ENCODE measurements around the gene AXDND1.

AXDND1 gene

GRCh38 chr1:179529482-179530195, 163.9 kb downstream of the AXDND1 start:
- H3K9me3 ChIP-seq (ENCODE audit: insufficient read depth, low read length) = no peaks in the 10 kb centered on the region
- no peaks in the 10 kb centered on the region for H4K20me1 ChIP-seq (ENCODE audit: insufficient read depth, low read length)
- no peak overlapping the region for H2AFZ ChIP-seq (ENCODE audit: low read depth, low read length)
- no peaks in the 10 kb centered on the region for H3K36me3 ChIP-seq (replicated peaks; ENCODE audit: low read depth, low read length)
- no peak overlapping the region for H3K27ac ChIP-seq (ENCODE audit: low read length)
- no peaks in the 10 kb centered on the region for H3K4me1 ChIP-seq (ENCODE audit: low read length)
- H3K4me3 ChIP-seq (ENCODE audit: low read length) = no peak overlapping the region
- TF ChIP-seq EZH2phosphoT487 (IDR thresholded peaks at IDR 0.05; ENCODE audit: low read depth) (no peak), CTCF (IDR thresholded peaks at IDR 0.05; ENCODE audit: low read depth, low read length) (no peak)
- peaks cover 5% of the 10 kb centered on the region; the same call in 1 of the 2 replicates for H3K27me3 ChIP-seq (ENCODE audit: low read depth, low read length)
- no peak overlapping the region for H3K9ac ChIP-seq (ENCODE audit: low read length)
- H3K4me2 ChIP-seq (ENCODE audit: low read length) = no peak overlapping the region
- H3K79me2 ChIP-seq (ENCODE audit: low read length) = no peaks in the 10 kb centered on the region

- H3K9ac ChIP-seq (ENCODE audit: low read length) = no peak overlapping the region
- no peaks in the 10 kb centered on the region for H3K79me2 ChIP-seq (ENCODE audit: low read length)
- TF ChIP-seq CTCF (IDR thresholded peaks at IDR 0.05; ENCODE audit: low read depth, low read length) (no peak), EZH2phosphoT487 (IDR thresholded peaks at IDR 0.05; ENCODE audit: low read depth) (no peak)
- no peaks in the 10 kb centered on the region for H3K9me3 ChIP-seq (ENCODE audit: insufficient read depth, low read length)
- H3K36me3 ChIP-seq (replicated peaks; ENCODE audit: low read depth, low read length) = no peaks in the 10 kb centered on the region
- no peak overlapping the region for H3K4me2 ChIP-seq (ENCODE audit: low read length)
- H3K4me1 ChIP-seq (ENCODE audit: low read length) = no peaks in the 10 kb centered on the region
- no peaks in the 10 kb centered on the region for H4K20me1 ChIP-seq (ENCODE audit: insufficient read depth, low read length)
- H2AFZ ChIP-seq (ENCODE audit: low read depth, low read length) = no peak overlapping the region
- H3K4me3 ChIP-seq (ENCODE audit: low read length) = no peak overlapping the region
- H3K27me3 ChIP-seq (ENCODE audit: low read depth, low read length) = no peaks in the 10 kb centered on the region
- H3K27ac ChIP-seq (ENCODE audit: low read length) = no peak overlapping the region
Measured at GRCh38 chr1:179530352-179530751, 164.6 kb downstream of the AXDND1 start.

GRCh38 chr1:179541774-179542173, 176.0 kb downstream of the AXDND1 start:
- Histone ChIP-seq H3K4me2 (ENCODE audit: low read length) (no peak overlapping the region), H3K9ac (ENCODE audit: low read length) (no peak overlapping the region), H3K79me2 (ENCODE audit: low read length) (no peaks in the 10 kb centered on the region), H3K36me3 (replicated peaks; ENCODE audit: low read depth, low read length) (no peaks in the 10 kb centered on the region), H3K27ac (ENCODE audit: low read length) (no peak overlapping the region), H3K4me3 (ENCODE audit: low read length) (no peak overlapping the region), H2AFZ (ENCODE audit: low read depth, low read length) (no peak overlapping the region), H3K27me3 (ENCODE audit: low read depth, low read length) (no peaks in the 10 kb centered on the region), H3K9me3 (ENCODE audit: insufficient read depth, low read length) (no peaks in the 10 kb centered on the region), H3K4me1 (ENCODE audit: low read length) (no peaks in the 10 kb centered on the region), H4K20me1 (ENCODE audit: insufficient read depth, low read length) (no peaks in the 10 kb centered on the region)
- TF ChIP-seq EZH2phosphoT487 (IDR thresholded peaks at IDR 0.05; ENCODE audit: low read depth) = no peak
- no peak for TF ChIP-seq CTCF (IDR thresholded peaks at IDR 0.05; ENCODE audit: low read depth, low read length)

- Histone ChIP-seq H3K27ac (ENCODE audit: low read length) (no peak overlapping the region), H3K27me3 (ENCODE audit: low read depth, low read length) (no peaks in the 10 kb centered on the region), H3K79me2 (ENCODE audit: low read length) (no peaks in the 10 kb centered on the region), H3K9ac (ENCODE audit: low read length) (no peak overlapping the region), H3K36me3 (replicated peaks; ENCODE audit: low read depth, low read length) (no peaks in the 10 kb centered on the region), H3K4me1 (ENCODE audit: low read length) (peaks cover 11% of the 10 kb centered on the region), H3K9me3 (ENCODE audit: insufficient read depth, low read length) (no peaks in the 10 kb centered on the region), H3K4me3 (ENCODE audit: low read length) (no peak overlapping the region), H3K4me2 (ENCODE audit: low read length) (no peak overlapping the region), H4K20me1 (ENCODE audit: insufficient read depth, low read length) (no peaks in the 10 kb centered on the region), H2AFZ (ENCODE audit: low read depth, low read length) (no peak overlapping the region)
- TF ChIP-seq EZH2phosphoT487 (IDR thresholded peaks at IDR 0.05; ENCODE audit: low read depth) = no peak
- no peak for TF ChIP-seq CTCF (IDR thresholded peaks at IDR 0.05; ENCODE audit: low read depth, low read length)
Measured at GRCh38 chr1:179545321-179545720, 179.6 kb downstream of the AXDND1 start.

All from OCI-LY3 (cell line).